T-helper 9 cell (primary cell): ENCODE data around the gene FAM90A1.
"Not testable (repeated sequence)": the region's sequence is repeated elsewhere in the genome, so short reads cannot be mapped to it uniquely, and the experiment has no call there.

Experiments used
- DNase-seq: peaks from one replicate; pipeline ENCODE4 v3.0.0-alpha.2; 2020

The FAM90A1 gene

DNA sequence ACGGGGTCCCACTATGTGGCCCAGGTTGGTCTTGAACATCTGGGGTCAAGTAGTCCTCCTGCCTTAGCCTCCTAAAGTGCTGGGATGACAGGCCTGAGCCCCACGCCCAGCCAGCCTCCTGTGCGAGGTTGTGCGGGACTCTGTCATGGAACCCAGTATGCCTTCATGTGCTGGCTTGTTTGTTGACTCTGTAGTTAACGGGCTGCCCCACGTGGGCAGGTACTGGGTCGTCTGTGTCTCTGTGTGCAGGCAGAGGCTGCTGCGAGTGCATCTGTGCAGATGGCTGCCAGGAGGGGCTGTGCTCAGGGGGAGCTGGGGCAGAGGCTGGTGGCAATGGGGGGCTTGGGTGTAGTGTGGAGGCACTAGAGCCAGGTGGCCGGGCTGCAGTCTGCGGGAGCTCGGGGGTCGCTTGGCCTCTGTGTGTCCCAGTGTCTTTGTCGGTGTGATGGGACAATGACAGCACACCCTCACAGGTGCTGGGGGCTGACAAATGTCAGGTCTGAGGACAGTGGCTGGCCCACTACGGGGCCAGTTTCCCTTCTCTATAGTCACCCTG lies 6.0 kb upstream of the FAM90A1 start:
- DNase-seq = not testable (repeated sequence)

DNA sequence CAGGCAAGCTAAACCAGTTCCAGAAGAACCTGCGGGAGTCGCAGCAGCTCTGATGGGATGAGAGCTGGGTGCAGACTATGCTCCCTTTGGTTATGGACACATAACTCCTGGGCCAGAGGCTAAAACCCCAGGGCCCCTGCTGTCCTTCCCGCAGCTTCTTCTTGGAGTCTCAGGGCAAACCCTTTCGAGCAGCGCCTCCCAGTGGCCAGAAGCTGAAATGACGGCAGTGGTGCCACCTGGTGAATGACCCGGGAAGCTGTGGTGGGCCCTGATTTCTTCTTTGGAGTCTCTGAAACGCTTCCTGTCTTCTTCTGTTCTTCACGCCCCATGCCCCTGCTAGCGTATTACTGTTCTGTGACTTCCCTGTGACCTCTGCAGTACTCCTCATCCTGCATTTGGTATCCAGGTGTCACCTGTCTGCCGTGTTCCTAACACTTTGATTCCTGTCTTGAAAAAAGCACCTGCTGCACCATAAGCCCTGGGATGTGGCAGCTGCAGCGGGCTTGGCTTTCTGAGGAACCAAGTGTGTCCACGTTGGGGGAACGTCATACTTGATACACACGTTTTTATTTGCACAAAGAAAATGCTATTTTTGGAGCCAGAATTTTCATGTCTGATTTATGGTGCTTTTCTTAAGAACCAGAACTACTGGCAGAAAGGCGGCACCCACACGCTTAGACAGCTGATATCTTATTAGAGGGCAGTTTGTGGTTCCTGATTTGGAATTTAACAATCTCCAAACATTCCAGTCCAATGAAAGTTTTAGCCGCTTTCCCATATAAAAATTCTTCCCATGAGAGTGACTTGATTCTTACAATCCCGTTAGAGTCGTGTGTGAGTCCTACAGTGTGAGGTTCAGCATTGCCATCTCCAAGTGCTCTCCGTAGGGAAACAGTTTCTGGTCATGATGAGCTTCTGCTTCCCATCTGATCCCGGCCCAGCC lies 4.5 kb upstream of the FAM90A1 start:
- DNase-seq = peak; percentile 61

DNA sequence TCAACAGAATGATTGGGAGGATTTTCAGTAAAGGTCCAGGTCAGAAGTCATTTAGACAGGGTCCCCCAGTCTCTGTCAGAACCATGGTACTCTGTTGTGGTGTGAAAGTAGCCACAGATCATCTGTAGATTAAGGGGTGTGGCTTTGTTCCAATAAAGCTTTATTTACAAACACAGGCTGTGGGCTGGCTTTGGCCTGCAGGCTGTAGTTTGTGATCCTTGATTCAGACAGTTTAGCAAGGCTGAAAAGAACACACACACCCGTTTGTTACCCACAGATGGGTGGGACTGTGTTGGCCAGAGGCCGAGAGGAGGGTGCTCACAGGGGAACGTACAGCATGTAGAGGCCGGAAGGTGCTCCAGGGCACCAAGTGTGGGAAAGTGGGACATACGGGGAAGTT lies 3.6 kb upstream of the FAM90A1 start:
- not testable (repeated sequence) for DNase-seq

DNA sequence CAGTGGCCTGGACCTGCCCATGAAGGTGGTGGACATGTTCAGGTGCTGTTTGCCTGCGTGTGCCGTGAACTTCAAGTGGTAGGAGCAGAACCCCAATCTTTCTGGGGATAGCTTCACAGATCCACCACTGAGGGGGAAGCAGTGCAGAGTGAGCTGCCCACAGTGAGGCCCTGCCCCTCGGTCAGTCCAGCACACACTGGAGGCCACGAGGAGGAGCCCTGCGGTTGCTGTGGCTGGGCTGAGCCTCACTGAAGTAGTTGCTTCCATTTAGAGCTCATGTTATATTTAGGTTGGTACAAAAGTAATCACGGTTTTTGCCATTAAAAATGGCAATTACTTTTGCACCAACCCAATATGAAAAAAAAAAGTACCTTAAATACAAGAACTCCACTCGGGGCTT lies 2.1 kb upstream of the FAM90A1 start:
- not testable (repeated sequence) for DNase-seq

DNA sequence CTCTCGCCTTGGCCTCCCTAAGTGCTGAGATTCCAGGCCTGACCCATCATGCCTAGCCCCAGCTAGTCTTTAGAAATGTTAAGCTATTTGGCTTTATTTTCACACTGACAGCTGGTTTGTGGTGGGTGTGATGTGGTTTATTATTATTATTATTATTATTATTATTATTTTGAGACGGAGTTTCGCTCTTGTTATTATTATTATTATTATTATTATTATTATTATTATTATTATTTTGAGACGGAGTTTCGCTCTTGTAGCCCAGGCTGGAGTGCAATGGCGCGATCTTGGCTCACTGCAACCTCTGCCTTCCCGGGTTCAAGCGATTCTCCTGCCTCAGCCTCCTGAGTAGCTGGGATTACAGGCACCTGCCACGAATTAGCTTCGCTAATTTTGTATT lies 1.2 kb upstream of the FAM90A1 start:
- not testable (repeated sequence) for DNase-seq

DNA sequence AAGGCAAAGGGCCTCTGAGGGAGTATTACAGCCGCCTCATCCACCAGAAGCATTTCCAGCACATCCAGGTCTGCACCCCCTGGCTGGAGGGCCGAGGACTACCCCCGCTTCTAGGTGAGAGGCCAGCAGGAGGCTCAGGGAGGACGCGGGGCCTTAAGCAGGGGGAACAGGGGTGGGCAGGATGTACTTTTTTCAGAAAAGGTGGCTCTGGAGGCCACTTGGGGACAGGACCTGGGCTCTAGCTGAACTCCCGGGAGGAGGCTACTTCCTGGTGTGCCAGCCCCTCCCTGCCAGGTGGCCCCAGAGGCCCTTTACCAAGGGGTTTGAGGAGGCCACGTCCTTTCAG lies 287 bp upstream of the FAM90A1 start:
- not testable (repeated sequence) for DNase-seq

DNA sequence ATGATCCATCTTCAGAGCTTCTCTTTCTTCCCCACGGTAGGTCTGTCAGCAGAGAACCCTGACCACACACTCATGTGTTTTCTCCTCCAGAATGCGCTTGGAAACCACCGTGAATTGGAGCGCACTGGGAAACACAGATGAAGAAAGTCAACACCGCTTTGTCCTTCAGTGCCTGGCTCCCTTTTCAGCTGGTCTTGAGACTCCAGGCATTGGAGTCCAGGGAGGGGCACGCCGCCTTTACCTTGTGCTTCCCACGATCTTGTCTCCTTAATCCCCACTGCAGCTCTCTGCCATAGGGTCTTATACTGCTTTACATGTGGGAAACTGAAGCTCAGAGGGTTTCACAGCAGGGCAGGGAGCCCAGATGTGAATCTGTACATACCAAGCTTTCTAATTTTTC lies 1.1 kb downstream of the FAM90A1 start:
- DNase-seq = no peak

DNA sequence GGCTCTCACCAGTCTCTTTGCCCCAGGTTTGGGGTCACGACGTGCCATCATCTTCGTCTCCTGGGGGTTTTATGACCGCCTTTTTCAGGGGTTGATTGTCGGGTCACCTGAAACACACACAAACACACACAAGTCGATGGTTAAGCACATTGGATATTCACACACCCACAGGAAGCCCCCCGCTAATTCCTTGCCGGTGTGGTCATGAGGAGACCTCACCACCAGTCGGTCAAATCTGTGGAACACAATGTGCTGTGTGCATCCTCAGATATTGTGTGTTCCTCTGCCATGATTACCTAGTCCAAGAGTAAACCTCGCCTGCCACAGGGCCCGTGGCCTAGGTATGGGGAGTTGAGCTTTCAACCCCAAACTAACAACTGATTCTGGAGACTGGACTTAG lies 2.6 kb downstream of the FAM90A1 start:
- not testable (repeated sequence) for DNase-seq

DNA sequence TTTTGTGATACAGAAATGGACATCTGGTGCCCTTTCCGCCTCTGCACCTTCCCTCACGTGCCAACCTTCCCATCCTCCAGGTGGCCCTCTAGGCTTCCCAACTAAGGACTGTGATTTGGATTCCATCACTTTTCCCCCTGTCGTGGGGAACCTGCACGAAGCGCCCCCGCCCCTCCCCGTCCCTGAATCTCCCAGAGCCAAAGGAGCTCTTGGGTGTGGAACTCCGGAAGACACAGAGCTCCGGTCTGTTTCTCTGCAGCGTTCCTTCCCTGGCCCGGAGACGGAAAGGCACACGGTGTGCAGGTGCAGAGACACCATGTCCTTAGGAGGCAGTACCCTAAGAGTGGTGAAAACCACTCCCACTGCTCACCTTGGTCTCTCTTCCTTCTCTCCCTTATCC lies 3.8 kb downstream of the FAM90A1 start:
- not testable (repeated sequence) for DNase-seq

DNA sequence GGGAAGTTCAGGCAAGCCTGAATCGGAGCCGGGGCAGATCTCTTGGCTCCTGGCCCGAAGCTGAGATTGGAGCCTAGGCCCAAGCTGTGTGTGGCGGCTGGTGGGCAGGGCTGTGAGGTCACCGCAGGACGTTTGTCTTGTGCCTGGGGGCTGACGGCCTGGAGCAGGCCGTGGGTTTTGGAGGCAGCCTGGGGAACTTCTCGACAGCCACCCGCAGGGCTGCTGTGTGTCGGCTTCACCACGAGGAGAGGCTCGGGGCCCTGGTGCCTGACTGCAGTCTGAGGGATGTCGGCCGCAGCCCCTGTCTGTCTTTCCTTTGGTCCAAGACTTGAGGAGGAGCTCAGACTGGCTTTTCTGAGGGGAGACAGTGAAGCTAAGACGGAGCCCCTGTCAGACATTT lies 5.1 kb downstream of the FAM90A1 start:
- DNase-seq = not testable (repeated sequence)

DNA sequence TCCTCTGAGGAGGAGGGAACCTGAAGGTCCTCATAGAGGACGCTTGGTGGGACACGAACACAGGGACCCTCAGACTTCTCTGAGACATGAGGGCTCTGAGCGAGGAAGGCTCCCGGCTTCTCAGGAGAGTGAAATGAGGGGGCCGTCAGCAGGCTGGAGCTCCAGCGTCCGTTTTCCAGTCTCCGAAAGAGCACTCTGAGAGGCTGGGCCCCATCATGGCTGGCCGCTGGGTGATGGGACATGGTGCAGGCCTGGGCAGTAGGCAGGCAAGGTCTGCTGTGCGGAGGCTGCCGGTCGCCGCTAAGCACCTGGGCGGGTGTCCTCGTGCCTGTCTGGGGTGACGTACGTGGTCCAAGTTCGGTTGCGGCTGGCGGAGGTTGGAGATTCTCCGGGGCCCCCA lies 5.6 kb downstream of the FAM90A1 start:
- not testable (repeated sequence) for DNase-seq

DNA sequence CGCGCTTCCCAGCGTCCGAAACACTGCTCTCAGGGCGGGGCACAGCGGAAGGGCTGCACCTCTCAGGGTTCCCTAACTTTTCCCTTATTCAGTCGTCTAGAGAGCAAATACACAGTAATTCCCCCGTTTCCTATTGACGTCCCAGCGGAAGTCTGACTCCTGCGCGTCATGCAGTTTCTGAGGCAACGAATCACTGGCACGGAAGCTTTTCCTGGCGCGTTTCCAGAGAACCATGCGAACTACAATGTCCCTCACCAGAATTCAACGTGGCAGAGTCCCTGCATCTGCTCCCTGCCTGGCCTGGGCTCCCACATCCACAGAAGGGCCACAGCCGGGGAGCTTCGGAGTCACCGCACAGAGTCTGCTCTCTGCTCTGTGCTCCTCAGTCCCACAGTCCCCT lies 6.0 kb downstream of the FAM90A1 start:
- DNase-seq = not testable (repeated sequence)

DNA sequence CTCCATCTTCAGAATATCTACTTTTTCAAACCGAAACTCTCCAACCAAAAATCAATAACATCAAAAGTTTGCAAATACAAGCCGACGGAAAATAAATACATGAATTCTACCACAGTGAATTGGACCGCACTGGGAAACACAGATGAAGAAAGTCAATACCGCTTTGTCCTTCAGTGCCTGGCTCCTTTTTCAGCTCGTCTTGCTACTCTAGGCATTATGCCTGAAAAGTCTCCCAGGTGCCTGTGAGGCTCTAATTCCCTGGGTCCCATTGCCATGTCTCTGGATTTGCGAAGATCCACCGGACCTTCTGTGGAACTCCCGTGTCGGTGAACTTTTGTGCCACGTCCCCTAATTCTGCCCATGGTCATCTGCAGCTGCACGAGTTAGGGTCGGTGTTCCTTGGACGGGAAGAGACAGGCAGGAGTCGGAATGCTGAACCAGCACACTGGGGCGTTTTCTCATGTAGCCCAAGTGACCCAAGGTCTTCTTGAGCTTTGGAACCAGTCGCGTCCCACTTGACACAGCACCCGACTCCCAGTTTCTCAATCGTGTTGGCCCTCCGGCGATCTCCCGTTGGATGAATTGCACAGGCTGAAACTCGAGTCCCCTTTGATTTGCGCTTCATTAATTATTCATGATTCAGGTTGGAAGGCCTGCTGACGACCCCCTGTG lies 8.6 kb downstream of the FAM90A1 start:
- not testable (repeated sequence) for DNase-seq

DNA sequence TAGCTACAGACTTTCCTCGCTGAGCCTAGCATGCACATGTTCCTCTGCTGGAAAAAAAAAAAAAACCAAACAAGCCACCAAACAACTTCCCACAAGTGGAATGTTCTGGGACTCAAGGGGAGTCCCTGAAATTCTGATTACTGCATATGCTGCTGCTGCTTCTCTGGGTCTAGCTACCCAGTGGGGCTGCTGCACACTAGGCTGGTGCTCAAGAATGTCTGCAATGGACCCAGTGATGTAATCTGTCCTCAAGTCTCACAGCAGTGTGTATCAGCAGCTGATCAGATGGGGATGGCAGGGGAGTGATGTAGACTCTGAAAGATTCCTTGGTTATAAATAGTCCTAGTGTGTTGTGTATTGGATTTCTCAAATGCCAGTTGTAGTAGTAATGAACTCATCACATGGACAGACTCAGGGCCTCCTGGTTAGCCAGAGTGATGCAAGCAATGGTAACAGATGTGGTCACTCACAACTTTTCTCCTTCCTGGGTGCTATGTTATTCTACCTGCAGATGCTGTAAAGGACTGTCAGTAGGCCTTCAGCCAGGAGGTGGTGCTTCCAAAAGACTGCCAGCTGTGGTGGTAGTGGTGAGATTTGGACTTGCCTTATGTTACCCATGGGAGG lies 29.6 kb downstream of the FAM90A1 start:
- DNase-seq = not testable (repeated sequence)

DNA sequence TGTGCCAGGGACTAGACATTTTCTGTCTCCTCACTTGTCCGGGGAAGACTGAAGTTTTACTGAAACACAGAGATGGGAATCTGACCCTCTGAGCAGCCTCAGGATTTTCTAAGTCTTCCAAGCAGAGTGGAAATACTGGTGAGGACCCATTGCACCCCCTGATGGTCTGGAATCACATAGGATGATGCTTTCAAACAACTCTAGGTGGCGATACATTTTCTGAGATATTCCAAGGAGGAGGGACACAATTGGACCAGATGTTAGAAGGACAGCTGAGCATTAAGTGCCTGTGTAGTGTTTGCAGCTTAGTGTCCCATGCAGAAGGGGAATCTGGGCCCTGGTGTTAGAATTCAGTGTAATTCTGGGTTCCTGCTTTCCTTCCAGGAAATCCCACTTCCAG lies 39.3 kb downstream of the FAM90A1 start:
- not testable (repeated sequence) for DNase-seq

DNA sequence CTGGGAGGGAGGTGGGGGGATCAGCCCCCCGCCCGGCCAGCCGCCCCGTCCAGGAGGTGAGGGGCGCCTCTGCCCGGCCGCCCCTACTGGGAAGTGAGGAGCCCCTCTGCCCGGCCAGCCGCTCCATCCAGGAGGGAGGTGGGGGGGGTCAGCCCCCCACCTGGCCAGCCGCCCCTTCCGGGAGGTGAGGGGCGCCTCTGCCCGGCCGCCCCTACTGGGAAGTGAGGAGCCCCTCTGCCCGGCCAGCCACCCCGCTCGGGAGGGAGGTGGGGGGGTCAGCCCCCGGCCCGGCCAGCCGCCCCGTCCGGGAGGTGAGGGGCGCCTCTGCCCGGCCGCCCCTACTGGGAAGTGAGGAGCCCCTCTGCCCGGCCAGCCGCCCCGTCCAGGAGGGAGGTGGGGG lies 43.2 kb downstream of the FAM90A1 start:
- not testable (repeated sequence) for DNase-seq

DNA sequence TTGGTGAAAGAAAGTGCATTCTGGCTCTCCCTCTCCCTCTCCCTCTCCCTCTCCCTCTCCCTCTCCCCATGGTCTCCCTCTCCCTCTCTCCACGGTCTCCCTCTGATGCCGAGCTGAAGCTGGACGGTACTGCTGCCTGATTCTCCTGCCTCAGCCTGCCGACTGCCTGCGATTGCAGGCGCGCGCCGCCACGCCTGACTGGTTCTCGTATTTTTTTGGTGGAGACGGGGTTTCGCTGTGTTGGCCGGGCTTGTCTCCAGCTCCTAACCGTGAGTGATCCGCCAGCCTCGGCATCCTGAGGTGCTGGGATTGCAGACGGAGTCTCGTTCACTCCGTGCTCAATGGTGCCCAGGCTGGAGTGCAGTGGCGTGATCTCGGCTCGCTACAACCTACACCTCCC lies 44.1 kb downstream of the FAM90A1 start:
- not testable (repeated sequence) for DNase-seq

DNA sequence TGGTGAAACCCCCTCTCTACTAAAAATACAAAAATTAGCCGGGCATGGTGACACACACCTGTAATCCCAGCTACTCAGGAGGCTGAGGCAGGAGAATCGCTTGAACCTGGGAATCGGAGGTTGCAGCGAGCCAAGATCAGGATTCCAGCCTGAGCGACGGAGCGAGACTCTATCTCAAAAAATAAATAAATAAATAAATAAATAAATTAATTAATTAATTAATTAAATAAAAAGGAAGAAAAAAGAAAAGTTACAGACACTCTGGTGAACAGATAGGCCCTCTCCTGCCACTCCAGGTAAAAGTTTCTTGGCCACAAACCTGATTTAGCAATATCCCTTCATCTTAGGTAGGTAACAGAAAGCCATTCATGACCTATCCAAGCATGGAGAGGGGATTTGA lies 44.5 kb downstream of the FAM90A1 start:
- not testable (repeated sequence) for DNase-seq

DNA sequence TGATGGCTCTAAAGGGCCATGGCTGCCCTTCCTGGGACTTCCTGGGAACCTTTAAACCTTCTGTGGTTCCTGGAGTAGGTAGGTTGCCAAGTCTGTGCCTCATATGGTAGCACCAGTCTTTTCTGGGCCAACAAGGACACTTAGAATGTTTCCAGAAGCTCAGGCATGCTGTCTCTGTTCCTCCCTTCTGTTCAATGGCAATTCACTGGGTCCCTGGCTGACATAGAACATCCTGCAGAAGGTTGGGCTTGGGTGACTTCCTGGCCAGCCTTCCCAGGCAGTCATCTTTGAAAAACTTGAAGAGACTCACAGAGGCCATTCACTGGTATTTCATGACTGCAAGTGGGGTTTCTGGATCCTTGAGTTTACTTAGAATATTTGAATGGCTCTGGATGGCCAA lies 46.1 kb downstream of the FAM90A1 start:
- not testable (repeated sequence) for DNase-seq

DNA sequence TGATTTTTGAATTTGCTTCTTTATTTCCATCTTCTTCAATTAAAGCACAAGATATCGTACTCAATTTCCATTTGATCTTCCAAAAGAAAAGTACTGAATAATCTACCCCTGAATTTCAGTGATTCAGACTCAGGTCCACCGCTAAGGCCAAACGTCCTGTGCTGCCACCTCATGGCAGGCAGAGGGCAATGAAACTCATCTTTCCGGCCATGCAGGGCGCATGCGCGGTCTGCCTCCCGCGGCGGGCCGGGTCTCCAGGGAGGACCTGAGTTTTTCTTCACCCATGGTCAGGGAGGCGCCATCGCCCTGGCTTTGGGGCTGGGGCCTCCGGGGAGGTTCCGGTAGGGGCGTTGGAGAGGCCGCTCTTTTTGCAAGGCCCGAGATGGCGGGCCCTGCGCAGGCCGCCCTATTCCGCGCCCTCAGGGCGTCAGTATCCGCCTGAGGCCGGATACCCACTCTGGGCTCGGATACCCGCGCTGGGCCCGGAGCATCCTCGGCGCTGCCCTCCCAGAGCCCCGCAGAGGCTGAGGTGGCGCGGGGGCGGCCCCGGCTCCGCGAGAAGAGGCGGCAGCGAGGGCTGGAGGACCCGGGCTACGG lies 47.3 kb downstream of the FAM90A1 start:
- DNase-seq = peak; percentile 59

DNA sequence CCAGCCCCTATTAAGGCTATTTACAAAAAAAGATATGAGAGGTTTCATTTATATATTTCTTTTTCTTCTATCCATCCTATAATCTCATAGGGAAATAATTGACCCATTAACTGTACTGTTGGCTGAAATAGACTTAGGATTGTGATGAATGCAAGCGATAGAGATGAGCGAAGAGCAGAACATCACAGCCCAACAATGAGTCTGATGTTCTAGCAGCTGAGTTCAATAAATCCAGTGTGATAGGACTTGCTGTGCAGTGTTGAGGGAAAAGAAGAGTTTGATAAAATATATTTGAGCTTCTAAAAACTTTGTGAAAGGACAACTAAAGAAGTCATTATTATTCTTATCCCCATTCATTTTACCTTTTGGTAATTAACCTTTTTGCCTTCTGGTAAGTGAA lies 54.5 kb downstream of the FAM90A1 start:
- DNase-seq = not testable (repeated sequence)
